Liver (tissue), 9 donors: ENCODE data around the gene GOSR1. TPM values are rescaled to one million over a fixed set of nuclear protein-coding genes. Genes with fewer than 3 reads are reported as not detected.

Experiments
- DNase-seq: peaks from one replicate; pipeline ENCODE4 v3.0.0-alpha.2; 2017; ENCODE audit warnings: low spot score
- H3K27ac ChIP-seq, 2 donors: one replicate each; pipeline ENCODE4 v1.7.0; 2013; ENCODE audit warnings: inconsistent platforms in 2 of 2, low read length in 2 of 2, control low read depth in 1 of 2, low read depth in 1 of 2, mild to moderate bottlenecking in 1 of 2
- H3K27me3 ChIP-seq, 4 donors: one replicate each; pipeline versions ENCODE4 v1.6.1 to v1.7.0; 2013; ENCODE audit warnings: low read length in 3 of 4, inconsistent platforms in 1 of 4, mild to moderate bottlenecking in 1 of 4, moderate library complexity in 1 of 4; ENCODE audit not compliant: control insufficient read depth in 4 of 4, insufficient read depth in 4 of 4
- H3K36me3 ChIP-seq, 4 donors: one replicate each; pipeline versions ENCODE4 v1.6.1 to v1.7.0; 2013; ENCODE audit warnings: low read length in 3 of 4, mild to moderate bottlenecking in 3 of 4, low read depth in 1 of 4, moderate library complexity in 1 of 4; ENCODE audit not compliant: control insufficient read depth in 4 of 4, insufficient read depth in 3 of 4
- H3K4me1 ChIP-seq, 4 donors: one replicate each; pipeline versions ENCODE4 v1.6.1 to v1.7.0; 2013; ENCODE audit warnings: low read length in 3 of 4, mild to moderate bottlenecking in 3 of 4, moderate library complexity in 1 of 4; ENCODE audit not compliant: control insufficient read depth in 4 of 4, insufficient read depth in 4 of 4
- H3K4me3 ChIP-seq, 3 donors: one replicate each; pipeline versions ENCODE4 v1.6.1 to v1.7.0; 2013; ENCODE audit warnings: low read length in 3 of 3, control low read depth in 1 of 3, low read depth in 1 of 3, mild to moderate bottlenecking in 1 of 3
- H3K9ac ChIP-seq, 2 donors: one replicate each; pipeline ENCODE4 v1.7.0; 2013; ENCODE audit warnings: low read length in 2 of 2, mild to moderate bottlenecking in 2 of 2, moderate library complexity in 2 of 2, control low read depth in 1 of 2, low read depth in 1 of 2
- H3K9me3 ChIP-seq, 4 donors: one replicate each; pipeline versions ENCODE4 v1.6.1 to v1.7.0; 2013; ENCODE audit warnings: low read length in 3 of 4; ENCODE audit not compliant: control insufficient read depth in 4 of 4
- ATF3 ChIP-seq: IDR thresholded peaks from 2 replicates; pipeline ENCODE4 v1.6.1; 2016; ENCODE audit warnings: antibody characterized with exemption
- EGR1 ChIP-seq, 2 donors: IDR thresholded peaks; 2 replicates each; pipeline ENCODE4 v1.6.1; 2016 to 2018; ENCODE audit warnings: antibody characterized with exemption in 2 of 2, low read depth in 2 of 2
- FOXA1 ChIP-seq: IDR thresholded peaks from 2 replicates; pipeline ENCODE4 v1.6.1; 2016; ENCODE audit warnings: antibody characterized with exemption
- FOXA2 ChIP-seq: IDR thresholded peaks from 2 replicates; pipeline ENCODE4 v1.6.1; 2016; ENCODE audit warnings: antibody characterized with exemption
- GABPA ChIP-seq, 2 donors: IDR thresholded peaks in 1 of 2; conservative IDR thresholded peaks in 1 of 2; 2 replicates each; pipeline ENCODE4 v1.6.1; 2016; ENCODE audit warnings: antibody characterized with exemption in 2 of 2, mild to moderate bottlenecking in 1 of 2, moderate library complexity in 1 of 2
- HNF4A ChIP-seq, 2 donors: conservative IDR thresholded peaks; 2 replicates each; pipeline ENCODE4 v1.6.1; 2016; ENCODE audit warnings: antibody characterized with exemption in 2 of 2, mild to moderate bottlenecking in 2 of 2
- HNF4G ChIP-seq: IDR thresholded peaks from 2 replicates; pipeline ENCODE4 v1.6.1; 2016; ENCODE audit warnings: antibody characterized with exemption
- JUND ChIP-seq, 2 donors: IDR thresholded peaks; 2 replicates each; pipeline ENCODE4 v1.6.1; 2016; ENCODE audit warnings: antibody characterized with exemption in 2 of 2
- MAX ChIP-seq: IDR thresholded peaks from 2 replicates; pipeline ENCODE4 v1.6.1; 2016; ENCODE audit warnings: antibody characterized with exemption
- NR2F2 ChIP-seq: IDR thresholded peaks from 2 replicates; pipeline ENCODE4 v1.6.1; 2016; ENCODE audit warnings: antibody characterized with exemption
- RAD21 ChIP-seq, 2 donors: IDR thresholded peaks; 2 replicates each; pipeline ENCODE4 v1.6.1; 2016; ENCODE audit warnings: antibody characterized with exemption in 2 of 2, mild to moderate bottlenecking in 2 of 2
- RXRA ChIP-seq, 2 donors: IDR thresholded peaks; 2 replicates each; pipeline ENCODE4 v1.6.1; 2017 to 2018; ENCODE audit warnings: antibody characterized with exemption in 2 of 2, mild to moderate bottlenecking in 1 of 2
- SP1 ChIP-seq: IDR thresholded peaks from 2 replicates; pipeline ENCODE4 v1.6.1; 2018; ENCODE audit warnings: antibody characterized with exemption, mild to moderate bottlenecking
- TAF1 ChIP-seq: conservative IDR thresholded peaks from 2 replicates; pipeline ENCODE4 v1.6.1; 2016; ENCODE audit warnings: antibody characterized with exemption, mild to moderate bottlenecking
- YY1 ChIP-seq: IDR thresholded peaks from 2 replicates; pipeline ENCODE4 v1.6.1; 2016; ENCODE audit warnings: antibody characterized with exemption, mild to moderate bottlenecking
- WGBS: extraction: QIAGEN DNeasy Blood & Tissue Kit; methylation state at CpG from one replicate; pipeline ENCODE4 v1.1.7; 2013; 5-methylcytosine and 5-hydroxymethylcytosine counted together
- polyA plus RNA-seq, 2 donors: library from polyadenylated mRNA; stranded (reverse) in 1 of 2; unstranded in 1 of 2; fragments of 200-250 nt in 1 of 2; fragments of >200 nt in 1 of 2; fragmentation: Nextera tagmentation in 1 of 2; extraction: Ambion mirVana in 1 of 2; gene quantifications; one replicate each; pipeline versions ENCODE4 v1.2.1 to v1.2.3, GENCODE V29; 2013 to 2015
- total RNA-seq, 2 donors: library from RNA; depleted of rRNA; stranded (reverse); fragments of >200 nt; gene quantifications; one replicate each; pipeline ENCODE4 v1.2.3, GENCODE V29; 2014
- TF ChIP-seq, protein P1 (sequence below): IDR thresholded peaks from 2 replicates; pipeline ENCODE4 v1.6.1; 2016; ENCODE audit warnings: antibody characterized with exemption
- TF ChIP-seq, protein P2 (sequence below): IDR thresholded peaks from 2 replicates; pipeline ENCODE4 v1.6.1; 2016; ENCODE audit warnings: antibody characterized with exemption, mild to moderate bottlenecking
- donor health status: healthy.
- donor health status: healthy.
- donor health status: healthy.
- donor health status: healthy.
- donor health status: healthy.

The GOSR1 gene
- total and polyA plus RNA-seq, 4 donors = 15.0 to 40.4 (median 26.3) TPM

DNA sequence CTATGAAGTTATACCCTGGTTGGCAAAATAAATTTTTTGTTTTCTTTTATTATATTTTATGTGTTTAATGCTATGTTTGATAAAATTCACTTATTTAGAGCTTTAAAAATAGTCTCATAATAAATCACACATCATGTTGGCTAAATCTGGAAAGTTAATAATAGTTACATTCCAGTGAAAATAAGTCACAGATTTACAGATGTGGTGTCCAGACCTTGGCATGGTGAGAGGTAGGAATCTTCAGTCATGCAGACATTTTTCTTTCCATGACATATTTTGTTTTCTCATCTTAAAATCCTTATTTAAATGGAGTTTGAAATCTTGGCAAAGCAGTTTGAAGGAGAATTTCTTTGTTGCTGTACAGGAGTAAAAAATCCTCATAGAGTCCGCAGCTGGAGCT is 48.1 kb upstream of the GOSR1 start:
- no peak for DNase-seq
- Histone ChIP-seq H3K9me3 (no peaks in the 10 kb centered on the region), H3K27ac (no peak overlapping the region), H3K9ac (no peak overlapping the region), H3K4me3 (no peak overlapping the region), H3K36me3 (peaks cover 2 to 15% (median 9%) of the 10 kb centered on the region in 4 donors), H3K27me3 (no peaks in the 10 kb centered on the region), H3K4me1 (no peaks in the 10 kb centered on the region)
- TF ChIP-seq JUND (IDR thresholded peaks at IDR 0.05) (no peak), HNF4G (no peak), YY1 (no peak), RXRA (IDR thresholded peaks at IDR 0.05) (no peak), NR2F2 (no peak), FOXA2 (no peak), SP1 (no peak), MAX (no peak), HNF4A (conservative IDR thresholded peaks at IDR 0.05) (no peak)
- TF ChIP-seq, protein P1, sequence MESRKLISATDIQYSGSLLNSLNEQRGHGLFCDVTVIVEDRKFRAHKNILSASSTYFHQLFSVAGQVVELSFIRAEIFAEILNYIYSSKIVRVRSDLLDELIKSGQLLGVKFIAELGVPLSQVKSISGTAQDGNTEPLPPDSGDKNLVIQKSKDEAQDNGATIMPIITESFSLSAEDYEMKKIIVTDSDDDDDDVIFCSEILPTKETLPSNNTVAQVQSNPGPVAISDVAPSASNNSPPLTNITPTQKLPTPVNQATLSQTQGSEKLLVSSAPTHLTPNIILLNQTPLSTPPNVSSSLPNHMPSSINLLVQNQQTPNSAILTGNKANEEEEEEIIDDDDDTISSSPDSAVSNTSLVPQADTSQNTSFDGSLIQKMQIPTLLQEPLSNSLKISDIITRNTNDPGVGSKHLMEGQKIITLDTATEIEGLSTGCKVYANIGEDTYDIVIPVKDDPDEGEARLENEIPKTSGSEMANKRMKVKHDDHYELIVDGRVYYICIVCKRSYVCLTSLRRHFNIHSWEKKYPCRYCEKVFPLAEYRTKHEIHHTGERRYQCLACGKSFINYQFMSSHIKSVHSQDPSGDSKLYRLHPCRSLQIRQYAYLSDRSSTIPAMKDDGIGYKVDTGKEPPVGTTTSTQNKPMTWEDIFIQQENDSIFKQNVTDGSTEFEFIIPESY = no peak
- TF ChIP-seq, protein P2, sequence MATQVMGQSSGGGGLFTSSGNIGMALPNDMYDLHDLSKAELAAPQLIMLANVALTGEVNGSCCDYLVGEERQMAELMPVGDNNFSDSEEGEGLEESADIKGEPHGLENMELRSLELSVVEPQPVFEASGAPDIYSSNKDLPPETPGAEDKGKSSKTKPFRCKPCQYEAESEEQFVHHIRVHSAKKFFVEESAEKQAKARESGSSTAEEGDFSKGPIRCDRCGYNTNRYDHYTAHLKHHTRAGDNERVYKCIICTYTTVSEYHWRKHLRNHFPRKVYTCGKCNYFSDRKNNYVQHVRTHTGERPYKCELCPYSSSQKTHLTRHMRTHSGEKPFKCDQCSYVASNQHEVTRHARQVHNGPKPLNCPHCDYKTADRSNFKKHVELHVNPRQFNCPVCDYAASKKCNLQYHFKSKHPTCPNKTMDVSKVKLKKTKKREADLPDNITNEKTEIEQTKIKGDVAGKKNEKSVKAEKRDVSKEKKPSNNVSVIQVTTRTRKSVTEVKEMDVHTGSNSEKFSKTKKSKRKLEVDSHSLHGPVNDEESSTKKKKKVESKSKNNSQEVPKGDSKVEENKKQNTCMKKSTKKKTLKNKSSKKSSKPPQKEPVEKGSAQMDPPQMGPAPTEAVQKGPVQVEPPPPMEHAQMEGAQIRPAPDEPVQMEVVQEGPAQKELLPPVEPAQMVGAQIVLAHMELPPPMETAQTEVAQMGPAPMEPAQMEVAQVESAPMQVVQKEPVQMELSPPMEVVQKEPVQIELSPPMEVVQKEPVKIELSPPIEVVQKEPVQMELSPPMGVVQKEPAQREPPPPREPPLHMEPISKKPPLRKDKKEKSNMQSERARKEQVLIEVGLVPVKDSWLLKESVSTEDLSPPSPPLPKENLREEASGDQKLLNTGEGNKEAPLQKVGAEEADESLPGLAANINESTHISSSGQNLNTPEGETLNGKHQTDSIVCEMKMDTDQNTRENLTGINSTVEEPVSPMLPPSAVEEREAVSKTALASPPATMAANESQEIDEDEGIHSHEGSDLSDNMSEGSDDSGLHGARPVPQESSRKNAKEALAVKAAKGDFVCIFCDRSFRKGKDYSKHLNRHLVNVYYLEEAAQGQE = no peak
- WGBS = 96% methylated on average over 1 of the region's 1 CpG

- TF ChIP-seq SP1 (no peak), GABPA (IDR thresholded peaks at IDR 0.05 in 1 of 2, conservative IDR thresholded peaks at IDR 0.05 in 1 of 2) (no peak), ATF3 (no peak), MAX (no peak), FOXA1 (no peak), TAF1 (no peak), JUND (IDR thresholded peaks at IDR 0.05) (no peak), EGR1 (IDR thresholded peaks at IDR 0.05; ENCODE audit: low read depth in 2 of 2) (no peak), HNF4A (conservative IDR thresholded peaks at IDR 0.05) (no peak), RAD21 (IDR thresholded peaks at IDR 0.05) (no peak), FOXA2 (no peak), YY1 (no peak), RXRA (IDR thresholded peaks at IDR 0.05) (no peak), HNF4G (no peak)
- TF ChIP-seq, protein P1 = no peak
- 91% methylated on average over 1 of the region's 1 CpG for WGBS
These were observed 43.7 kb upstream of the GOSR1 start for GRCh38 chr17:30433514-30433913.

More at GRCh38 chr17:30433514-30433913, 43.7 kb upstream of the GOSR1 start:
- DNase-seq = no peak
- H3K27ac ChIP-seq = no peak overlapping the region
- H3K27me3 ChIP-seq = no peaks in the 10 kb centered on the region
- no peak overlapping the region for H3K9ac ChIP-seq
- no peak overlapping the region for H3K4me3 ChIP-seq
- no peaks in the 10 kb centered on the region for H3K4me1 ChIP-seq
- peaks cover 0 to 10% (median 2%) of the 10 kb centered on the region in 4 donors for H3K36me3 ChIP-seq
- no peaks in the 10 kb centered on the region for H3K9me3 ChIP-seq
